Neuronal stem cell (in vitro differentiated cells): ENCODE data around the gene CNTN2.

Source experiments
- DNase-seq: peaks from one replicate; pipeline ENCODE4 v3.0.0-alpha.2; 2013; ENCODE audit warnings: low spot score
- H2AFZ ChIP-seq: one replicate; pipeline ENCODE4 v1.6.1; 2013; ENCODE audit warnings: mild to moderate bottlenecking, low read length, inconsistent platforms
- H2AK5ac ChIP-seq: 2 replicates; pipeline ENCODE4 v1.6.1; 2013; ENCODE audit warnings: low read depth, mild to moderate bottlenecking, inconsistent platforms, low read length, moderate library complexity, mixed read lengths
- H2BK120ac ChIP-seq: 2 replicates; pipeline ENCODE4 v1.6.1; 2013; ENCODE audit warnings: low read depth, mild to moderate bottlenecking, inconsistent platforms, low read length, moderate library complexity, mixed read lengths
- H2BK12ac ChIP-seq: one replicate; pipeline ENCODE4 v1.6.1; 2013; ENCODE audit warnings: low read length, inconsistent platforms
- H2BK15ac ChIP-seq: 2 replicates; pipeline ENCODE4 v1.6.1; 2013; ENCODE audit warnings: mild to moderate bottlenecking, low read length, inconsistent platforms, mixed read lengths
- H2BK5ac ChIP-seq: one replicate; pipeline ENCODE4 v1.6.1; 2013; ENCODE audit warnings: inconsistent platforms, mild to moderate bottlenecking, low read length, moderate library complexity
- H3K14ac ChIP-seq: one replicate; pipeline ENCODE4 v1.6.1; 2013; ENCODE audit warnings: low read length, inconsistent platforms
- H3K18ac ChIP-seq: 2 replicates; pipeline ENCODE4 v1.6.1; 2013; ENCODE audit warnings: low read length, inconsistent platforms
- H3K23ac ChIP-seq: 2 replicates; pipeline ENCODE4 v1.6.1; 2013; ENCODE audit warnings: low read depth, mild to moderate bottlenecking, mixed read lengths, low read length, inconsistent platforms; ENCODE audit not compliant: poor library complexity
- H3K27ac ChIP-seq: replicated peaks from 3 replicates; pipeline ENCODE4 v1.5.1; 2013; ENCODE audit warnings: low read length, inconsistent platforms
- H3K27me3 ChIP-seq, 3 experiments: 2 replicates each; pipeline ENCODE4 v1.6.1; 2013; ENCODE audit warnings: low read length in 3 of 3, mild to moderate bottlenecking in 2 of 3, inconsistent platforms in 1 of 3, low read depth in 1 of 3, mixed read lengths in 1 of 3, moderate library complexity in 1 of 3; ENCODE audit not compliant: control insufficient read depth in 3 of 3, insufficient read depth in 3 of 3
- H3K36me3 ChIP-seq, 2 donors: replicated peaks in 1 of 2; 2 replicates each; pipeline ENCODE4 v1.6.1; 2013; ENCODE audit warnings: low read length in 2 of 2; ENCODE audit not compliant: control insufficient read depth in 2 of 2, insufficient read depth in 2 of 2
- H3K4ac ChIP-seq: 2 replicates; pipeline ENCODE4 v1.6.1; 2013; ENCODE audit warnings: inconsistent platforms, mild to moderate bottlenecking, low read length, moderate library complexity
- H3K4me1 ChIP-seq, 2 donors: 1 replicate in 1 of 2; 2 replicates in 1 of 2; pipeline ENCODE4 v1.6.1; 2013; ENCODE audit warnings: low read length in 2 of 2, low read depth in 1 of 2; ENCODE audit not compliant: control insufficient read depth in 2 of 2, insufficient read depth in 1 of 2
- H3K4me2 ChIP-seq: one replicate; pipeline ENCODE4 v1.6.1; 2013; ENCODE audit warnings: mild to moderate bottlenecking, low read length, inconsistent platforms; ENCODE audit not compliant: insufficient read depth, poor library complexity, severe bottlenecking
- H3K4me3 ChIP-seq, 2 donors: 2 replicates each; pipeline ENCODE4 v1.5.1; 2013; ENCODE audit warnings: low read length in 2 of 2, mild to moderate bottlenecking in 2 of 2, inconsistent platforms in 1 of 2, moderate library complexity in 1 of 2
- H3K79me1 ChIP-seq: one replicate; pipeline ENCODE4 v1.6.1; 2013; ENCODE audit warnings: low read depth, mild to moderate bottlenecking, inconsistent platforms, low read length, moderate library complexity
- H3K9ac ChIP-seq: one replicate; pipeline ENCODE4 v1.6.1; 2013; ENCODE audit warnings: mild to moderate bottlenecking, low read depth, low read length, inconsistent platforms; ENCODE audit not compliant: poor library complexity
- H3K9me3 ChIP-seq, 2 donors: replicated peaks in 1 of 2; 2 replicates each; pipeline versions ENCODE3 to v1.6.1; 2013; ENCODE audit warnings: low read length in 2 of 2, mild to moderate bottlenecking in 2 of 2, inconsistent platforms in 1 of 2, low read depth in 1 of 2, mixed read lengths in 1 of 2, moderate library complexity in 1 of 2; ENCODE audit not compliant: control insufficient read depth in 2 of 2, insufficient read depth in 1 of 2
- H4K8ac ChIP-seq: one replicate; pipeline ENCODE4 v1.6.1; 2013; ENCODE audit warnings: low read depth, mild to moderate bottlenecking, inconsistent platforms, low read length, moderate library complexity
- H4K91ac ChIP-seq: one replicate; pipeline ENCODE4 v1.6.1; 2013; ENCODE audit warnings: low read length, low read depth, mild to moderate bottlenecking, inconsistent platforms; ENCODE audit not compliant: poor library complexity
- WGBS, 2 donors: extraction: QIAGEN DNeasy Blood & Tissue Kit; methylation state at CpG; one replicate each; pipeline ENCODE4 v1.1.7; 2013; ENCODE audit warnings: missing lambda C conversion rate in 2 of 2, mixed read lengths in 1 of 2; ENCODE audit not compliant: insufficient read length in 2 of 2, insufficient replicate concordance in 1 of 2; ENCODE audit errors: extremely low coverage in 2 of 2; 5-methylcytosine and 5-hydroxymethylcytosine counted together

Gene CNTN2

GRCh38 chr1:205028390-205028789 is 14.6 kb upstream of the CNTN2 start:
- peaks cover 0 to 2% of the 10 kb centered on the region in 2 donors for H3K9me3 ChIP-seq
- DNase-seq, result no peak
- peaks cover 6 to 34% of the 10 kb centered on the region in 2 donors for H3K4me1 ChIP-seq
- WGBS, 2 donors, result no CpG with 5 or more reads among the region's 7 CpGs
- H3K79me1 ChIP-seq, result peaks cover 2% of the 10 kb centered on the region
- no peak overlapping the region for H3K27ac ChIP-seq
- no peak overlapping the region for H2BK120ac ChIP-seq
- H3K9ac ChIP-seq, result no peak overlapping the region
- H3K18ac ChIP-seq, result peak overlapping the region; percentile 61
- H2BK5ac ChIP-seq, result no peak overlapping the region
- H2BK15ac ChIP-seq, result peak overlapping the region; percentile 72
- H3K23ac ChIP-seq, result no peak overlapping the region
- peaks cover 0 to 71% (median 2%) of the 10 kb centered on the region in 3 experiments for H3K27me3 ChIP-seq
- H3K14ac ChIP-seq, result no peak overlapping the region
- H3K4ac ChIP-seq, result no peak overlapping the region
- H3K36me3 ChIP-seq, result no peaks in the 10 kb centered on the region
- H3K4me2 ChIP-seq, result no peak overlapping the region
- H2BK12ac ChIP-seq, result peak overlapping the region; percentile 61
- H3K4me3 ChIP-seq, result no peak overlapping the region
- H4K91ac ChIP-seq, result peak overlapping the region; percentile 2
- H2AK5ac ChIP-seq, result no peak overlapping the region
- no peak overlapping the region for H2AFZ ChIP-seq
- H4K8ac ChIP-seq, result no peak overlapping the region

GRCh38 chr1:205028924-205029323 is 14.1 kb upstream of the CNTN2 start:
- Histone ChIP-seq H2AK5ac (peak overlapping the region; percentile 43), H3K27me3 (peaks cover 0 to 72% (median 2%) of the 10 kb centered on the region in 3 experiments), H3K18ac (peak overlapping the region; percentile 73), H2BK15ac (no peak overlapping the region), H3K23ac (no peak overlapping the region), H3K9me3 (peaks cover 0 to 2% of the 10 kb centered on the region in 2 donors), H3K4me3 (no peak overlapping the region), H3K4me1 (peaks cover 6 to 34% of the 10 kb centered on the region in 2 donors), H3K36me3 (no peaks in the 10 kb centered on the region), H2BK5ac (no peak overlapping the region), H2BK120ac (no peak overlapping the region), H3K27ac (no peak overlapping the region), H3K14ac (no peak overlapping the region), H3K9ac (no peak overlapping the region), H4K91ac (peak overlapping the region; percentile 16), H3K79me1 (peaks cover 2% of the 10 kb centered on the region), H3K4me2 (no peak overlapping the region), H4K8ac (no peak overlapping the region), H2AFZ (no peak overlapping the region), H2BK12ac (no peak overlapping the region), H3K4ac (no peak overlapping the region)
- no peak for DNase-seq
- no CpG with 5 or more reads among the region's 4 CpGs for WGBS, 2 donors

GRCh38 chr1:205030241-205030640 is 12.8 kb upstream of the CNTN2 start:
- no peaks in the 10 kb centered on the region for H3K36me3 ChIP-seq

GRCh38 chr1:205030896-205031295 is 12.1 kb upstream of the CNTN2 start:
- no peak overlapping the region for H4K8ac ChIP-seq
- H2BK120ac ChIP-seq, result no peak overlapping the region
- peaks cover 0 to 67% (median 2%) of the 10 kb centered on the region in 3 experiments for H3K27me3 ChIP-seq
- H3K4me2 ChIP-seq, result no peak overlapping the region
- no peak overlapping the region for H2BK15ac ChIP-seq
- peaks cover 6 to 28% of the 10 kb centered on the region in 2 donors for H3K4me1 ChIP-seq
- no peak overlapping the region for H3K4me3 ChIP-seq
- H4K91ac ChIP-seq, result no peak overlapping the region
- H3K18ac ChIP-seq, result peak overlapping the region; percentile 76
- H2BK5ac ChIP-seq, result no peak overlapping the region
- no peak overlapping the region for H3K4ac ChIP-seq
- no peaks in the 10 kb centered on the region for H3K36me3 ChIP-seq
- no peak overlapping the region for H2AFZ ChIP-seq
- H3K27ac ChIP-seq, result no peak overlapping the region
- peak; percentile 39 for DNase-seq
- H2BK12ac ChIP-seq, result no peak overlapping the region
- H2AK5ac ChIP-seq, result peak overlapping the region; percentile 18
- H3K79me1 ChIP-seq, result no peaks in the 10 kb centered on the region
- H3K9me3 ChIP-seq, result no peaks in the 10 kb centered on the region
- H3K23ac ChIP-seq, result peak overlapping the region; percentile 8
- H3K14ac ChIP-seq, result no peak overlapping the region
- H3K9ac ChIP-seq, result no peak overlapping the region
- WGBS, 2 donors, result no CpG with 5 or more reads among the region's 11 CpGs

More at GRCh38 chr1:205030241-205030640, 12.8 kb upstream of the CNTN2 start:
- H2BK120ac ChIP-seq, result no peak overlapping the region
- H3K14ac ChIP-seq, result no peak overlapping the region
- DNase-seq, result no peak
- H3K27ac ChIP-seq, result no peak overlapping the region
- no peak overlapping the region for H3K4ac ChIP-seq
- no peak overlapping the region for H2BK15ac ChIP-seq
- H3K4me1 ChIP-seq, result peaks cover 6 to 31% of the 10 kb centered on the region in 2 donors
- H3K27me3 ChIP-seq, result peaks cover 0 to 68% (median 2%) of the 10 kb centered on the region in 3 experiments
- peaks cover under 1% of the 10 kb centered on the region for H3K79me1 ChIP-seq
- H3K4me3 ChIP-seq, result no peak overlapping the region
- H3K9me3 ChIP-seq, result peaks cover 0 to 1% of the 10 kb centered on the region in 2 donors
- no peak overlapping the region for H4K91ac ChIP-seq
- WGBS, 2 donors, result no CpG with 5 or more reads among the region's 6 CpGs
- no peak overlapping the region for H3K4me2 ChIP-seq
- H2BK5ac ChIP-seq, result no peak overlapping the region
- no peak overlapping the region for H3K9ac ChIP-seq
- peak overlapping the region; percentile 35 for H2AK5ac ChIP-seq
- H2AFZ ChIP-seq, result no peak overlapping the region
- no peak overlapping the region for H3K23ac ChIP-seq
- H4K8ac ChIP-seq, result no peak overlapping the region
- no peak overlapping the region for H2BK12ac ChIP-seq
- peak overlapping the region; percentile 72 for H3K18ac ChIP-seq
